Stimulated activated CD4-positive, alpha-beta T cell treated with anti-CD3 and anti-CD28 coated beads, Interleukin-1b, Interleukin-23, amount 100 ng/mL, for 48 hours (primary cell): Measurements from ENCODE around the gene HDAC9.

Source experiments
- DNase-seq: peaks from one replicate; pipeline ENCODE4 v3.0.0-alpha.2; 2020

Gene HDAC9

GRCh38 chr7:18494821-18495408 is 634 bp upstream of the HDAC9 start:
- no peak for DNase-seq

GRCh38 chr7:18496341-18496700 is 772 bp downstream of the HDAC9 start:
- DNase-seq: no peak

GRCh38 chr7:18497082-18497481 is 1.5 kb downstream of the HDAC9 start:
- no peak for DNase-seq

GRCh38 chr7:18497800-18498199 is 2.3 kb downstream of the HDAC9 start:
- DNase-seq: no peak

- no peak for DNase-seq
Observed at GRCh38 chr7:18498341-18498740, 2.8 kb downstream of the HDAC9 start.

GRCh38 chr7:18499407-18500177 is 4.0 kb downstream of the HDAC9 start:
- DNase-seq: no peak

GRCh38 chr7:18503126-18503866 is 7.7 kb downstream of the HDAC9 start:
- DNase-seq: no peak

GRCh38 chr7:18504965-18505364 is 9.4 kb downstream of the HDAC9 start:
- no peak for DNase-seq

GRCh38 chr7:18505870-18506460 is 10.4 kb downstream of the HDAC9 start:
- DNase-seq: no peak

- DNase-seq: no peak
Observed at GRCh38 chr7:18508443-18509427, 13.2 kb downstream of the HDAC9 start.

- DNase-seq: no peak
Observed at GRCh38 chr7:18509481-18509880, 13.9 kb downstream of the HDAC9 start.

GRCh38 chr7:18511351-18512140 is 16.0 kb downstream of the HDAC9 start:
- no peak for DNase-seq

GRCh38 chr7:18513343-18513742 is 17.8 kb downstream of the HDAC9 start:
- DNase-seq: no peak

GRCh38 chr7:18515067-18515466 is 19.5 kb downstream of the HDAC9 start:
- DNase-seq: no peak

- no peak for DNase-seq
Observed at GRCh38 chr7:18517646-18518045, 22.1 kb downstream of the HDAC9 start.

- no peak for DNase-seq
Observed at GRCh38 chr7:18518555-18518954, 23.0 kb downstream of the HDAC9 start.

GRCh38 chr7:18520450-18521235 is 25.1 kb downstream of the HDAC9 start:
- DNase-seq: no peak

GRCh38 chr7:18521236-18521589 is 25.7 kb downstream of the HDAC9 start:
- DNase-seq: no peak

- DNase-seq: no peak
Observed at GRCh38 chr7:18521945-18522566, 26.5 kb downstream of the HDAC9 start.

GRCh38 chr7:18524248-18524647 is 28.7 kb downstream of the HDAC9 start:
- DNase-seq: no peak
